ENCODE results near the gene SCNM1.
A peak's percentile ranks its signal among the peaks of the same experiment; 100 is the strongest.

Gene SCNM1

DNA sequence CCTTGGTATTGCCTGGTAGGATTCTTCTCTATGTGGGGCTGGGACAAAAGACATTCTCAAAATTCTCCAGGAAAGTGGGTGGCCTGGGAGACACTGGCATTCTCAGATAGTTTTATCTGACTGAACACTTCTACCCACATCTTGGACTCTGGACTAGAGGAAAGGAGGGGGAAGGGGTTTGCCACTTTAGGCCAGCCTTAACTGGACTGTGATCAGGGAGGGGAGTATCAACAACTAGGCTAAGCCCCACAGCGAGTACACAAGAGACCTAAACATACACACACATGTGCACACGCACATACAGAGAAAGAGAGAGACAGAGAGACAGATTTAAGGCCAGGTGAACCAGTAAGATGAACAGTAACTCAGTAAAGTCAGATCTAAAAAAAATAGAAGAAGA lies 18.3 kb upstream of the SCNM1 start:
- no peak for FAIRE-seq
- TF ChIP-seq POLR2A (IDR thresholded peaks at IDR 0.05; ENCODE audit: low read depth, low read length) (no peak), POLR2AphosphoS5 (IDR thresholded peaks at IDR 0.05; ENCODE audit: low read depth, low read length) (no peak), TAF1 (IDR thresholded peaks at IDR 0.05; ENCODE audit: borderline replicate concordance, low read depth, low read length) (no peak)

DNA sequence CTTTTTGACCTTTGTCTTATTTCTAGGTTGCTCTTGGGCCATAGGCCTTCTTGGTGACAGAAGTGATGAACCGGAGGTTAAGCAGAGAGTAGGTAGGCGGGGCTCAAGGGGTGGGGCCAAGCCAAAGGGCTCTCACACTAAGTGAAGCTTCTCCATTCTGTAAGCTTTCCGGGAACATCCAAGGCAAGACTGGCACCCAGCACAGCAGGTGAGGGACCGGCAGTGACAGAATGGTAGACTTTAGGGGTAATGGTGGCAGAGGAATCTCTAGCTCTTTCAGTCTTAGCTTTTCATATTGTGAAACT lies 9.5 kb upstream of the SCNM1 start, which contains the start of gene TNFAIP8L2:
Gene TNFAIP8L2, plus strand, starts transcription at position 135 of the 305 bp plus-strand sequence. CDS start 2,049 bp downstream, outside the sequence.
- DNase-seq (ENCODE audit: insufficient read length) (no peak), FAIRE-seq (no peak)
- TF ChIP-seq POLR2A (IDR thresholded peaks at IDR 0.05; ENCODE audit: low read depth, low read length) (no peak; the same call in 1 of the 2 replicates), POLR2AphosphoS5 (IDR thresholded peaks at IDR 0.05; ENCODE audit: low read depth, low read length) (no peak), TAF1 (IDR thresholded peaks at IDR 0.05; ENCODE audit: borderline replicate concordance, low read depth, low read length) (no peak)

More for the DNA sequence above, 18.3 kb upstream of the SCNM1 start:
- DNase-seq (ENCODE audit: insufficient read length) = no peak

DNA sequence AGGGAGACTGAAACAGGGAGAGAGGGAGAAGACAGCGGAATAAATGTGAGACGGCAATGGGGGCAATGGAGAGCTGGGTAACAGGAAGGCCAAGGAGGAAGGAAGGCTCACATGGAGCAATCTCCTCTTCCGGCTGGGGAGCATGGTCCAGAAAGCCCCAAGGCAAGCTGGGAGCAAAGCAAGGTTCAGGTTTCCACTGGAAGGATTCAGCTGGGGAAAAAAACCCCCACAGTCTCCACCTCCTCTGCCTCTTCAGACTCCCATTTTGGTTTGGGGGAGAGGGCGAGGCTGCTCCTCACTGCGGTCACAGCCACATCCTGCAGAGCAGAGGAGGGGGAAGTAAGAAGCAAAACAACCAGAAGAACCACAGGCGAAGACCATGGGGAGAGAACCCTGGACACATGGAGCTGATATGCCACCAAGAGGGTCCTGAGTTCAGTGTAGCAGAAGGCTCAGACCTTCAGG lies 8.8 kb upstream of the SCNM1 start:
- FAIRE-seq = no peak
- DNase-seq (ENCODE audit: insufficient read length) = no peak
- TF ChIP-seq POLR2A (IDR thresholded peaks at IDR 0.05; ENCODE audit: low read depth, low read length) (no peak), POLR2AphosphoS5 (IDR thresholded peaks at IDR 0.05; ENCODE audit: low read depth, low read length) (0 out of 2 replicates have a peak, but pooled peaks have one; percentile 34), TAF1 (IDR thresholded peaks at IDR 0.05; ENCODE audit: borderline replicate concordance, low read depth, low read length) (no peak)

DNA sequence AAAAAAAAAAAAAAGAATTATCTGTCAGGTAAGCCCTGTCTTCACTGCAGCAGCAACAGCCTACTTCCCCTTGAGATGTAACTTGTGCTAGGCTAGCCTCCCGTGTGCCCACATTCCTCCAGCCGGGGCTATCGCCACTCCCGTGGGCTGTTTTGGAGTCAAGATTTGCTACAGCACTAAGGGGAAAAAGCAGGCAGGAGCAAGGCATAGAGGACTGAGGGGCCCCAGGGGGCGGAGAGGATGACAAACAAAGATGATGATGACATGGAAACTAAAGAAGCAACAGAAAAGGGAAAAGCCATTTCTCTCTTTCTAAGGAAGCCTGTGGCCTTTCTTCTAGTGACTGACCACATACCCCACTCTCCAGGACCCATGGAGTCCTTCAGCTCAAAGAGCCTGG lies 7.6 kb upstream of the SCNM1 start:
- TF ChIP-seq POLR2AphosphoS5 (IDR thresholded peaks at IDR 0.05; ENCODE audit: low read depth, low read length) (no peak), POLR2A (IDR thresholded peaks at IDR 0.05; ENCODE audit: low read depth, low read length) (no peak), TAF1 (IDR thresholded peaks at IDR 0.05; ENCODE audit: borderline replicate concordance, low read depth, low read length) (no peak)
- no peak for FAIRE-seq
- no peak for DNase-seq (ENCODE audit: insufficient read length)

DNA sequence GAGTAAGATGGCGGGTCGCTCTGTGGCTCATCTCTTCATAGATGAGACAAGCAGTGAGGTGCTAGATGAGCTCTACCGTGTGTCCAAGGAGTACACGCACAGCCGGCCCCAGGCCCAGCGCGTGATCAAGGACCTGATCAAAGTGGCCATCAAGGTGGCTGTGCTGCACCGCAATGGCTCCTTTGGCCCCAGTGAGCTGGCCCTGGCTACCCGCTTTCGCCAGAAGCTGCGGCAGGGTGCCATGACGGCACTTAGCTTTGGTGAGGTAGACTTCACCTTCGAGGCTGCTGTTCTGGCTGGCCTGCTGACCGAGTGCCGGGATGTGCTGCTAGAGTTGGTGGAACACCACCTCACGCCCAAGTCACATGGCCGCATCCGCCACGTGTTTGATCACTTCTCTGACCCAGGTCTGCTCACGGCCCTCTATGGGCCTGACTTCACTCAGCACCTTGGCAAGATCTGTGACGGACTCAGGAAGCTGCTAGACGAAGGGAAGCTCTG lies 7.1 kb upstream of the SCNM1 start:
- no peak for TF ChIP-seq TAF1 (IDR thresholded peaks at IDR 0.05; ENCODE audit: borderline replicate concordance, low read depth, low read length)
- TF ChIP-seq POLR2A (IDR thresholded peaks at IDR 0.05; ENCODE audit: low read depth, low read length) = no peak
- no peak for TF ChIP-seq POLR2AphosphoS5 (IDR thresholded peaks at IDR 0.05; ENCODE audit: low read depth, low read length)
- FAIRE-seq = no peak
- DNase-seq (ENCODE audit: insufficient read length) = no peak

DNA sequence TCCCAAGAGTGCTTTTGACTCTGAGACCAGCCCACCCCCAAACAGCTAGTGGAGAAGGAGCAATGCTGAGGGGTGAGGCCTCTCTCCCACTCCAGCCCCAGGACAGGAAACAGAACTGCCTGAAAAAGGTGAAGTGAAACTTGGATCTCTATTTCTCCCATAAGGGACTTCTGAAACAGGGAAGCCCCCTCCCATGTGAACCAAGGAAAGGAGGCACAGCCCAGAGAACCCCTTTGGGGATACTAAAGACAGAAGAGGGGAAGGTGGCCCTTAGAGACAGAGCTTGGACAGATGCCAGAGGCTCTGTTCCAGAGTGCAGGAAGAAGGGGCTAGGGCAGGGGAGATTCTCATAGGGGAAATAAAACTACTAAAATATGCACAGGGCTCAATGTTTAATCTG lies 6.6 kb upstream of the SCNM1 start:
- DNase-seq (ENCODE audit: insufficient read length) (no peak), FAIRE-seq (no peak)
- TF ChIP-seq POLR2A (IDR thresholded peaks at IDR 0.05; ENCODE audit: low read depth, low read length) (no peak), POLR2AphosphoS5 (IDR thresholded peaks at IDR 0.05; ENCODE audit: low read depth, low read length) (no peak)

DNA sequence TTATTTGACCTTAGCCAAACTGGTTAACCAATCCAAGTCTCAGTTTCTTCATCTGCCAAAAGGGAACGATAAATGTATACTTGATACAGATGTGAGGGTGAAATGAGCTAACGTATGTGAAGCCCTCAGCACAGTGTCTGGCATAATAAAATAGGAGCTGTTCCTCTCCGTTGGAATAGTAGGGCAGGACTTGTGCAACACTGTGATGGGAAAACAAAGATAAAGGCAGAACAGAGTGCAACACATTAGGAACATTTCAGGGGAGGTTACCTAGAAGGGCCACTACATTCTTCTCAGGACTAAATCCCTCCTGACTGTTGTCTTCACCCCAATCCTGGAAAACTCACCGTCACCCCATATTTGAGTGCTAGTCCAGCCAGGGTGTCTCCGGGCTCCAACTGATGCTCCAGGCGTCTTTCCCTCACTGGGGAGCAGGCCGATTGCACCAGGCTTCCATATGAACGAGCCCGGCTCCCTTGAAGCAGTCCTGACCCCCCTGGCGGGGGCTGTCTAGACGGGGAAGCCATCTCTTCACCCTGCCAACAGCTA lies 1.1 kb upstream of the SCNM1 start:
- FAIRE-seq = no peak
- DNase-seq (ENCODE audit: insufficient read length) = no peak
- TF ChIP-seq TAF1 (IDR thresholded peaks at IDR 0.05; ENCODE audit: borderline replicate concordance, low read depth, low read length) (no peak), POLR2A (IDR thresholded peaks at IDR 0.05; ENCODE audit: low read depth, low read length) (no peak), POLR2AphosphoS5 (IDR thresholded peaks at IDR 0.05; ENCODE audit: low read depth, low read length) (no peak)

DNA sequence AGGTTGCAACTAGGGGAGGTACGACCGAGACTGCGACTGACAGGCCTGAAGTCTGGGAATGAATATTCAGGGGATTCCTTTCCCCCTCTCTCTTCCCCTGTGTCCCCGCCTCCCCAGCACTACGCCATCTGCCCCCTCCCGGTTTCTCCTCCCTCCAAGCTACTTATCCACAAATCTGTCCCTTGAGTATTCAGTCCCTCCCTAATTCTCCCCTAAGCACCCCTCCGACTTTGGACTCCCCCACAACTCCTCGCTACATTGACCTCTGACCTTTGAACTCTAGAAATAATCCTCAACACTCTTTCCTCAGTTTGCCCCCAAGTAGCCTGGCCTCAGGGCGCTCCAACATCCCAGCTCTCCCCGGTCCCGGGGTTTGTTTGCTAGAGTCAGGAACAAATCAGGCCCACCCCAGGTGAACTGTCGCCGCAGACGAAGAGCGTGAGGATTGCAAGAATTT lies 635 bp upstream of the SCNM1 start:
- FAIRE-seq (peak; percentile 27), DNase-seq (ENCODE audit: insufficient read length) (no peak)
- no peak for TF ChIP-seq TAF1 (IDR thresholded peaks at IDR 0.05; ENCODE audit: borderline replicate concordance, low read depth, low read length)
- TF ChIP-seq POLR2A (IDR thresholded peaks at IDR 0.05; ENCODE audit: low read depth, low read length) = no peak
- TF ChIP-seq POLR2AphosphoS5 (IDR thresholded peaks at IDR 0.05; ENCODE audit: low read depth, low read length) = no peak

DNA sequence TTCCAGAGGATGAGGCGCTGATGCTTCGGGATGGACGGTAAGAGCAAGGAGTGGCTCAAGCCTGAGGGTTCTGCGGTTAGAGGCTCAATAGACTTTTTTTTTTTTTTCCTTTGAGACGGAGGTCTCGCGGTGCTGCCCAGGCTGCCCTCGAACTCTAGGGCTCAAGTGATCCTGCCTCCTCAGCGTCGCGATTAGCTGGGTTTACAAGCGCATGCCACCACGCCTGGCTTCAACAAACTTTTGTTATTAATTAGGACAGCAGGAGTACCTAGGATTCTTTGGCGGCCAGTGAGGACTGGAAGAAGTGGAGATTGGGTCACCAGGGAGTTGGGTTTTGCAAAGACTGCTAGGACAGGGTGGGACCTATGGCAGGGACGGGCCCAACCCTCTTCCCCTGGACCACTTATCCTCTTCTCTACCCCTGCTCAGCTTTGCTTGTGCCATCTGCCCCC lies 587 bp downstream of the SCNM1 start:
- no peak for FAIRE-seq
- TF ChIP-seq POLR2AphosphoS5 (IDR thresholded peaks at IDR 0.05; ENCODE audit: low read depth, low read length) (no peak), POLR2A (IDR thresholded peaks at IDR 0.05; ENCODE audit: low read depth, low read length) (no peak), TAF1 (IDR thresholded peaks at IDR 0.05; ENCODE audit: borderline replicate concordance, low read depth, low read length) (no peak)
- DNase-seq (ENCODE audit: insufficient read length) = no peak

DNA sequence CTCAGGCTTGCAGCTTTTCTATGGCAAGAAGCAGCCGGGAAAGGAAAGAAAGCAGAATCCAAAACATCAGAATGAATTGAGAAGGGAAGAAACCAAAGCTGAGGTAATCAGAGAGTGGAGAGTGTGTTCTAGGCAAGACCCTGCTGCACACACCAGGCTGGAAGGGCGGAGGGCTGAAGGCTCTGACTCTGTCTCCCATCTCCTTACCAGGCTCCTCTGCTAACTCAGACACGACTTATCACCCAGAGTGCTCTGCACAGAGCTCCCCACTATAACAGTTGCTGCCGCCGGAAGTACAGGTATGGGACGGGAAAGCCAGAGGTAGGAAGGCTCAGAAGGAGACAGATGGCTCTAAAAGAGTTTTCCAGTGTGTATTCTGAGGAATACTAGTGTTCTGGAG lies 1.2 kb downstream of the SCNM1 start:
- FAIRE-seq (no peak), DNase-seq (ENCODE audit: insufficient read length) (no peak)
- TF ChIP-seq TAF1 (IDR thresholded peaks at IDR 0.05; ENCODE audit: borderline replicate concordance, low read depth, low read length) = no peak
- TF ChIP-seq POLR2A (IDR thresholded peaks at IDR 0.05; ENCODE audit: low read depth, low read length) = no peak
- TF ChIP-seq POLR2AphosphoS5 (IDR thresholded peaks at IDR 0.05; ENCODE audit: low read depth, low read length) = no peak

DNA sequence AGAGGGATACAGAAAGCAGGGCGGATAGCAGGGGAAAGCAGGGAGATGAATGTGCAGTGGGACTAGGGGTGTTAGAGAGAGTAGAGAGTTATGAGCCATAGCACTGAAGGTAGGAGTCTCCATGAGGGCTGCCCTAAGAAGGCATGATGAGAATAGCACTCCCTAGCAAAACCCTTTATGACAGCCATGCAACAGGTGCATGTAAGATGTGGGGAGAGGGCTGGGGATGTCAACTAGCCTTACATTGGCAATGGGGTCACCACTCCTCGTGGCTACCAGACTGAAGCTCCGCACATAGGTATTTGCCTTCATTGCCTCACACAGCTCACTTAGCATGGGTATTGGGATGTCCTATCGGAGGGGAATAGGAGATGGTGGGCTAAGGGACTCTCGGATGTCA lies 5.2 kb downstream of the SCNM1 start:
- FAIRE-seq (no peak), DNase-seq (ENCODE audit: insufficient read length) (no peak)
- TF ChIP-seq POLR2AphosphoS5 (IDR thresholded peaks at IDR 0.05; ENCODE audit: low read depth, low read length) (peak; percentile 36), TAF1 (IDR thresholded peaks at IDR 0.05; ENCODE audit: borderline replicate concordance, low read depth, low read length) (no peak), POLR2A (IDR thresholded peaks at IDR 0.05; ENCODE audit: low read depth, low read length) (no peak)

DNA sequence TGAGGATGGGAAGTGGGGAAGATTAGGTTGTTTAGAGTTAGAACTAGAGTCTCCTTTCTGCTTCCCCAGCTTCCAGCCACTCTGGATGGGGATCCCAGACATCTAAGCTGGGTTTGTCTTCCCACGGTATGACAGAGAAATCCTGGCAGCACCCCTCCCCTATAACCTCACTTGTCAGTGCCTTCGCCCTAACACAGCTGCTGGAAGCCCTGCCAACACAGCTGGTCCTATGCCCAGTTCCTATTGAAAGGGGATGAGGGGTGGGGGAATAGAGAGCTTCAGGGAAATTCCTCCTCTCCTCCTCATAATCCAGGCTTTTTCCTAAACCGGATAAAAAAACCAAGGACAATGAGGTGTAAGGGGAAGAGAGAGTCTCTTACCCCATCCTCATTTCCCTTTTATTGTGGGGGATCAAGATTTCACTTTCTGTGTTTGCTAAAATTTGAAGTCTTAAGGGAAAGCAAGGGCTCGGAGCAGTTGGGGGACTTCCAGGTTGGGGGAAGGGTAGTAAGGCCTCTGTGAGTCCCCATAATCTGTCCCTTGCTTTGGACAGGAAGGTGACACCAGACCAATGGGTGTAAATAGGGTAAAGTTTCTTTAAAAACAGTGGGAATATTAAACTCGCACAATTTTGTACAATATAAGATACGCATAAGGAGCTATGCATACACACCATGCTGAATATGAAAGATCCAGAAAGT lies 9.2 kb downstream of the SCNM1 start:
- FAIRE-seq = no peak

More for the DNA sequence above, 9.2 kb downstream of the SCNM1 start:
- TF ChIP-seq POLR2A (IDR thresholded peaks at IDR 0.05; ENCODE audit: low read depth, low read length) = no peak
- no peak for TF ChIP-seq POLR2AphosphoS5 (IDR thresholded peaks at IDR 0.05; ENCODE audit: low read depth, low read length)
- TF ChIP-seq TAF1 (IDR thresholded peaks at IDR 0.05; ENCODE audit: borderline replicate concordance, low read depth, low read length) = no peak
- no peak for DNase-seq (ENCODE audit: insufficient read length)

Measured in GM12892 (cell line).